ENCODE data around the gene BDKRB1. TPM values are rescaled to one million over a fixed set of nuclear protein-coding genes. Genes with fewer than 3 reads are reported as not detected.

The BDKRB1 gene
- polyA plus RNA-seq, 2 of the 4 experiments (the other 2 are of a cell fraction), result 2.8 to 3.5 TPM

- TF ChIP-seq HOXB5 (CRISPR knock-in tag; IDR thresholded peaks at IDR 0.05), result no peak
- TF ChIP-seq USF2 (IDR thresholded peaks at IDR 0.05), result no peak
- TF ChIP-seq E2F6 (IDR thresholded peaks at IDR 0.05; ENCODE audit: borderline replicate concordance, low read depth), result no peak
- no peak for TF ChIP-seq ESRRA (IDR thresholded peaks at IDR 0.05; ENCODE audit: borderline replicate concordance, low read length)
- TF ChIP-seq RARB (CRISPR knock-in tag; IDR thresholded peaks at IDR 0.05), result no peak
- no peak for TF ChIP-seq KDM1A (IDR thresholded peaks at IDR 0.05; ENCODE audit: low read depth)
- TF ChIP-seq, protein P1, sequence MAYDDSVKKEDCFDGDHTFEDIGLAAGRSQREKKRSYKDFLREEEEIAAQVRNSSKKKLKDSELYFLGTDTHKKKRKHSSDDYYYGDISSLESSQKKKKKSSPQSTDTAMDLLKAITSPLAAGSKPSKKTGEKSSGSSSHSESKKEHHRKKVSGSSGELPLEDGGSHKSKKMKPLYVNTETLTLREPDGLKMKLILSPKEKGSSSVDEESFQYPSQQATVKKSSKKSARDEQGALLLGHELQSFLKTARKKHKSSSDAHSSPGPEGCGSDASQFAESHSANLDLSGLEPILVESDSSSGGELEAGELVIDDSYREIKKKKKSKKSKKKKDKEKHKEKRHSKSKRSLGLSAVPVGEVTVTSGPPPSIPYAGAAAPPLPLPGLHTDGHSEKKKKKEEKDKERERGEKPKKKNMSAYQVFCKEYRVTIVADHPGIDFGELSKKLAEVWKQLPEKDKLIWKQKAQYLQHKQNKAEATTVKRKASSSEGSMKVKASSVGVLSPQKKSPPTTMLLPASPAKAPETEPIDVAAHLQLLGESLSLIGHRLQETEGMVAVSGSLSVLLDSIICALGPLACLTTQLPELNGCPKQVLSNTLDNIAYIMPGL (CRISPR knock-in tag; IDR thresholded peaks at IDR 0.05; ENCODE audit: borderline replicate concordance), result no peak
- TF ChIP-seq CHD4 (IDR thresholded peaks at IDR 0.05; ENCODE audit: borderline replicate concordance), result no peak
- no peak for TF ChIP-seq HDAC2 (IDR thresholded peaks at IDR 0.05)
- no peak for TF ChIP-seq EP300 (IDR thresholded peaks at IDR 0.05)
- TF ChIP-seq RCOR1 (IDR thresholded peaks at IDR 0.05; ENCODE audit: low read depth, low read length), result no peak
- TF ChIP-seq MYC (IDR thresholded peaks at IDR 0.05; ENCODE audit: borderline replicate concordance, low read length), result no peak
- TF ChIP-seq TFCP2L1 (CRISPR knock-in tag; IDR thresholded peaks at IDR 0.05), result no peak
- TF ChIP-seq, protein P2, sequence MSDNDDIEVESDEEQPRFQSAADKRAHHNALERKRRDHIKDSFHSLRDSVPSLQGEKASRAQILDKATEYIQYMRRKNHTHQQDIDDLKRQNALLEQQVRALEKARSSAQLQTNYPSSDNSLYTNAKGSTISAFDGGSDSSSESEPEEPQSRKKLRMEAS (IDR thresholded peaks at IDR 0.05), result no peak
- ChIA-PET POLR2A (no interaction called here), CTCF (interaction anchor here (1.3 to 2.5 kb wide), 3 partner anchors 51 to 124 kb away, joined by 4 to 10 read pairs (median 5); no protein-coding TSS in a partner anchor)
- Histone ChIP-seq H3K4me1 (peaks cover 30% of the 10 kb centered on the region), H3K27ac (peak overlapping the region in 1 of 2 experiments; percentile 40; a peak in 1 of 6 replicates), H3K4me3 (no peak overlapping the region), H3K9me3 (no peaks in the 10 kb centered on the region), H3K4me2 (no peak overlapping the region)
- DNase-seq (ENCODE audit: low read depth in 1 of 2, low spot score in 1 of 2) (no peak), FAIRE-seq (no peak), ATAC-seq (no peak; a peak in 1 of 6 replicates)
- 68% methylated on average over 8 of the region's 8 CpGs for WGBS (ENCODE audit: missing lambda C conversion rate)
These were observed 31.4 kb upstream of the BDKRB1 start for GRCh38 chr14:96224480-96225096.

DNA sequence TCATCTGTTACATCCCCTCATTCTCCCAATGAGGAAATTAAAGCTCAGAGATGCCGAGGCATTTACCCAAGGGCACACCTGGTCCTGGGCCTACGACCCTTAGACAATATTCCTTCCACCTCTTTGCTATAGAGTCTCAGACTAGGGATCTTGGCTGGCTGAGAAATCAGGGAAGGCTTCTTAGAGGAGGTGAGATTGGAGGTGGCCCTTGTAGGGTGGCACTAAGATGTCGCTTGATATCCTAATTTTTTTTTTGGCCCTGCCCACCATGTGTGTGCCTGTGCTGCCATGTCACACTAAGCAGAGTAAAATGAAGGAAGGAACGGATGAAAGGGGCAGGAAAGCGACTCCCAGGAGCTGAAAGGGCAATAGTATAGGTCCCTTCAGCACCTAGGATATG is 30.8 kb upstream of the BDKRB1 start:
- WGBS (ENCODE audit: missing lambda C conversion rate), result 86% methylated on average over 5 of the region's 5 CpGs
- H3K4me1 ChIP-seq, result peaks cover 30% of the 10 kb centered on the region
- peak; percentile 45 for TF ChIP-seq ZFP36 (IDR thresholded peaks at IDR 0.05; ENCODE audit: borderline replicate concordance, partially characterized antibody)
- TF ChIP-seq, protein P1 (CRISPR knock-in tag; IDR thresholded peaks at IDR 0.05; ENCODE audit: borderline replicate concordance), result no peak
- H3K9me3 ChIP-seq, result no peaks in the 10 kb centered on the region
- ChIA-PET POLR2A (no interaction called here), CTCF (interaction anchor here (0.9 to 2.5 kb wide), 3 partner anchors 9 to 124 kb away, joined by 3 to 10 read pairs (median 5); no protein-coding TSS in a partner anchor)
- DNase-seq (ENCODE audit: low read depth in 1 of 2, low spot score in 1 of 2) (no peak), FAIRE-seq (no peak), ATAC-seq (no peak)
- H3K4me2 ChIP-seq, result peak overlapping the region; percentile 0; the same call in 2 of the 3 replicates
- H3K4me3 ChIP-seq, result no peak overlapping the region
- H3K27ac ChIP-seq, result peak overlapping the region in 1 of 2 experiments; percentile 40; a peak in 4 of 6 replicates

GRCh38 chr14:96225745-96226151 is 30.3 kb upstream of the BDKRB1 start:
- H3K4me3 ChIP-seq, result no peak overlapping the region
- peak overlapping the region in 1 of 2 experiments; percentile 40; a peak in 4 of 6 replicates for H3K27ac ChIP-seq
- FAIRE-seq (no peak), ATAC-seq (peak; percentile 61 to 84), DNase-seq (ENCODE audit: low read depth in 1 of 2, low spot score in 1 of 2) (peak in 1 of 2 experiments; percentile 41)
- POLR2A ChIA-PET, result no interaction called here
- H3K4me2 ChIP-seq, result peak overlapping the region; percentile 0; the same call in 1 of the 3 replicates
- peaks cover 26% of the 10 kb centered on the region for H3K4me1 ChIP-seq
- CTCF ChIA-PET, result interaction anchor here (0.9 to 2.5 kb wide), 3 partner anchors 9 to 125 kb away, joined by 3 to 10 read pairs (median 5); no protein-coding TSS in a partner anchor
- H3K9me3 ChIP-seq, result no peaks in the 10 kb centered on the region
- no peak for TF ChIP-seq CBX8 (IDR thresholded peaks at IDR 0.05)
- no peak for TF ChIP-seq CEBPB (IDR thresholded peaks at IDR 0.05)
- no peak for TF ChIP-seq RFX5 (IDR thresholded peaks at IDR 0.05)
- TF ChIP-seq MAFK (IDR thresholded peaks at IDR 0.05; ENCODE audit: partially characterized antibody), result no peak
- TF ChIP-seq E2F6 (IDR thresholded peaks at IDR 0.05; ENCODE audit: borderline replicate concordance, low read depth), result no peak
- 34% methylated on average over 3 of the region's 5 CpGs for whole genome bisulfite sequencing (ENCODE audit: missing lambda C conversion rate)
